RCC 7860 (cell line): ENCODE data around the gene GPR32.
"Not testable (repeated sequence)": the region's sequence is repeated elsewhere in the genome, so short reads cannot be mapped to it uniquely, and the experiment has no call there.

Source experiments
- DNase-seq: peaks from one replicate; pipeline ENCODE4 v3.0.0-alpha.2; 2015; ENCODE audit warnings: low spot score
- FAIRE-seq: peaks from 2 replicates; lab custom pipeline; 2012; peaks lifted over from hg19 to GRCh38; lab: Jason Lieb, UNC

Gene GPR32

GRCh38 chr19:50747141-50747540 is 23.1 kb upstream of the GPR32 start:
- not testable (repeated sequence) for DNase-seq, FAIRE-seq

DNA sequence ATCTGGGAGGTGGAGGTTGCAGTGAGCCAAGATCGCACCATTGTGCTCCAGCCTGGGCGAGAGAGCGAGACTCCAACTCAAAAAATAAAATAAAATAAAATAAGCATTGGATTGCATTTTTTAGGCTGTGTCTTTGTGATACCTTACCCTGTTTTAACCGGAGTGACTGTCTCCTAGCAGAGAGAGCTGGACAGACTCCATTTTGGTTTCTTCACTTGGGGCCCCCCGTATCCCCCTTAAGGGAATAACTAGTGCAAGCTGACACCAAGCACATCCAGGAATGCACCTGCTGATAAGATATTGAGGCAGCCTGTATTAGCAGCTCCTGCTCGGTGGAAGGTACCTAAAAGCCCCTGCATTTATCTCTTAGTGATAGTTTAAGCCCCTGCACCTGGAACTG is 20.8 kb upstream of the GPR32 start:
- DNase-seq: no peak
- no peak for FAIRE-seq

- no peak for DNase-seq
These were observed 20.3 kb upstream of the GPR32 start for GRCh38 chr19:50750010-50750409.

DNA sequence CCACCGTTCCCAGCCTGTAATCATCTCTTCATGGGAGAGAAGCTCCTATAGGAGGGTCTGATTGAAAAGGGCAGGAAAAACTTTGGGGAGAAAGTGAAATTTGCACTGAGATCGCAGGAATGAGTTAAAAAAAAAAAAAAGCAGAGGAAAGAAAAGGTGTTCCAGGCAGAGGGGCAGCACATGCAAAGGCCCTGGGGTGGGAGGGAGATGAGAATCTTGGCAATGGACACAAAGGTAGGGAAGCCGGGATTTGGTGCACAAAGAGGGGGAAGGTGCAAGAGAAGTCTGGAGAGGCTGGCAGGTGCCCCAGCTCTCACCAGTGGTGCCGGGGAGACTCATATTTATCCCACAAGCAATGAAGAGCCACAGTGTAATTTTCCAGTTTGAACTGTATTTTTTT is 16.4 kb upstream of the GPR32 start:
- DNase-seq (no peak), FAIRE-seq (no peak)

More at GRCh38 chr19:50750010-50750409, 20.3 kb upstream of the GPR32 start:
- FAIRE-seq: no peak

- DNase-seq, FAIRE-seq: not testable (repeated sequence)
These were observed 14.0 kb upstream of the GPR32 start for GRCh38 chr19:50756244-50756643.

DNA sequence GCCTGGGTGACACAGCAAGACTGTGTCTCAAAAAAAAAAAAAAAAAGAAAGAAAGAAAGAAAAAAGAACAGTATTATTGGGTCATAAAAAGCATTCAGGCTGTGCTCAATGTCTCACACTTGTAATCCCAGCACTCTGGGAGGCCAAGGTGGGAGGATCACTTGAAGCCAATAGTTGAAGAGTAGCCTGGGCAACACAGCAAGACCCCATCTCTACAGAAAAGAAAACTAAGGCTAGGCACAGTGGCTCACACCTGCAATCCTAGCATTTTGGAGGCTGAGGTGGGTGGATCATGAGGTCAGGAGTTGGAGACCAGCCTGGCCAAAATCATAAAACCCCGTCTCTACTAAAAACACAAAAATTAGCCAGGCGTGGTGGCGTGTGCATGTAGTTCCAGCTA is 12.6 kb upstream of the GPR32 start:
- DNase-seq, FAIRE-seq: not testable (repeated sequence)

DNA sequence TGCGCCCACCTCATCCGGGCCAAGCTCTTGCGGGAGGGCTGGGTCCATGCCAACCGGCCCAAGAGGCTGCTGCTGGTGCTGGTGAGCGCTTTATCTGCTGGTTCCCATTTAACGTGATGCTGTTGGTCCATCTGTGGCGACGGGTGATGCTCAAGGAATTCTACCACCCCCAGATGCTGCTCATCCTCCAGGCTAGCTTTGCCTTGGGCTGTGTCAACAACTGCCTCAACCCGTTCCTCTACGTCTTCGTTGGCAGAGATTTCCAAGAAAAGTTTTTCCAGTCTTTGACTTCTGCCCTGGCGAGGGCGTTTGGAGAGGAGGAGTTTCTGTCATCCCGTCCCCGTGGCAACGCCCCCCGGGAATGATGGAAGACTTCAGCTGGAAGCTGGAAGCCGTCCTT is 11.2 kb upstream of the GPR32 start:
- DNase-seq, FAIRE-seq: not testable (repeated sequence)

GRCh38 chr19:50759886-50760285 is 10.4 kb upstream of the GPR32 start:
- FAIRE-seq: no peak
- no peak for DNase-seq

DNA sequence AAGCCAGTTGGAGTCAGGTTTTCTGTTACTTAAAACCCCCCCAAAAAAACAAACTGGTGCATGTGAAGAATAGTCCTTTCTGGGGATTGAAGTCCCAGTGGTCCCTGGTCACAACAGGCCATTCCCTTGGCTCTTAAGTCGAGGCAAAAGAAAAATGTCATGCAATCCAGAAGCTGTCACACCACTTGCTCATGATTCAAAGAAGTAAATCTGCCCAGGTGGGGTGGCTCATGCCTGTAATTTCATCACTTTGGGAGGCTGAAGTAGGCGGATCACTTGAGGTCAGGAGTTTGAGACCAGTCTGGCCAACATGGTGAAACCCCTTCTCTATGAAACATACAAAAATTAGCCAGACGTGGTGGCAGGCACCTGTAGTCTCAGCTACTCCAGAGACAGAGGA is 8.8 kb upstream of the GPR32 start:
- not testable (repeated sequence) for FAIRE-seq, DNase-seq

DNA sequence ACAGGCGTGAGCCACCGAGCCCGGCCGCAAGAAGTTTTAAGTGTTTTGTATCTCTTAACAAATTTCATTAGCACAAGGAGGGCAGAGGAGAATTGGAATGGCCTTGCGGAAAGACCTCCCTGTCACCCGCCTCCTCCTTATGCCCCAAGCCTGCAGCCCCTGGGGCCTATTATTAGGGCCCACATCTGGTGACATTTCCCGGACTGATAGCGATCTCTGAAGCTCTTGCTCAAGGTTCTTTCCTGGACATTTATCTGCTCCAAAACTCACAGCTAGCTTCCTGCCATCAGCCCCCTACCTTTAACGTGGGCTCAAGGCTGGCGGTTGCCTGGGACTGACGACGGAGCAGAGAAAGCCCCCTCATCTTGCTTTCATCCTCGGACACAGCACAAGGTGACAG is 6.7 kb upstream of the GPR32 start:
- FAIRE-seq, DNase-seq: not testable (repeated sequence)

DNA sequence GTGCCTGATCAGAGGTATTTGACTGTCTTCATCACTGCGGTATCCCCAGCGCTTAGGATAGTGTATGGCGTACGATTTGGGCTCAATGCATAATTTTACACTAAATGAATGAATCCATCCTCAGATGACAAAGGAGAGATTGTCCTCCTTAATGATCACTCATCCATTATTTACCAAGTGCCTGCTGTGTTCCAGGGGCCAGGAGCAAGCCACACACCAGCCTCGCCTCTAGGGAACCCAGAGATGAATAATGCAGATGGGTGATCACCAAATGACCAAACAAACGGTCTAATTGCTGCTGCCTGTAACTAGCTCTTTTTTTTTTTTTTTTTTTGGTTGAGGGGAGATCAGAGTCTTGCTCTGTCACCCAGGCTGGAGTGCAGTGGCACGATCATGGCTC is 5.9 kb upstream of the GPR32 start:
- no peak for FAIRE-seq
- DNase-seq: no peak

DNA sequence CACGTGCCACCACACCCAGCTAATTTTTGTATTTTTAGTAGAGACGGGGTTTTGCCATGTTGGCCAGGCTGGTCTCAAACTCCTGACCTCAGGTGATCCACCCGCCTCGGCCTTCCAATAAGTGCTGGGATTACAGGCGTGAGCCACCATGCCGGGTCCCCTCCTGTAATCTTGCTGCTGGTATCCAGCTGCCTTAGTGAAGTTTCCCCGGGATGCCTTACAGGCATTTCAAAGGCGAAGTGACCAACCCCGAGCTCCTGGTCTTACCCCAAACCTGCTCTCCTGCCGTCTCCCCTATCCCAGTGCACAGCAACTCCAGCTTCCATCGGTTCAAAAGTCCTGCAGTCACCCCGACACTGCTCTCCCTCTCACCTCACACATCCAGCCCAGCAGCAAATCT is 3.5 kb upstream of the GPR32 start:
- DNase-seq, FAIRE-seq: not testable (repeated sequence)

- not testable (repeated sequence) for FAIRE-seq
- peak; percentile 10 for DNase-seq
These were observed 3.0 kb upstream of the GPR32 start for GRCh38 chr19:50767263-50767662.

GRCh38 chr19:50768277-50768676 is 2.0 kb upstream of the GPR32 start:
- FAIRE-seq (no peak), DNase-seq (no peak)

DNA sequence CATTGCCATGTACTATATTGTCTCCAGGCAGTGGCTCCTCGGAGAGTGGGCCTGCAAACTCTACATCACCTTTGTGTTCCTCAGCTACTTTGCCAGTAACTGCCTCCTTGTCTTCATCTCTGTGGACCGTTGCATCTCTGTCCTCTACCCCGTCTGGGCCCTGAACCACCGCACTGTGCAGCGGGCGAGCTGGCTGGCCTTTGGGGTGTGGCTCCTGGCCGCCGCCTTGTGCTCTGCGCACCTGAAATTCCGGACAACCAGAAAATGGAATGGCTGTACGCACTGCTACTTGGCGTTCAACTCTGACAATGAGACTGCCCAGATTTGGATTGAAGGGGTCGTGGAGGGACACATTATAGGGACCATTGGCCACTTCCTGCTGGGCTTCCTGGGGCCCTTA is 624 bp downstream of the GPR32 start:
- DNase-seq (no peak), FAIRE-seq (no peak)

DNA sequence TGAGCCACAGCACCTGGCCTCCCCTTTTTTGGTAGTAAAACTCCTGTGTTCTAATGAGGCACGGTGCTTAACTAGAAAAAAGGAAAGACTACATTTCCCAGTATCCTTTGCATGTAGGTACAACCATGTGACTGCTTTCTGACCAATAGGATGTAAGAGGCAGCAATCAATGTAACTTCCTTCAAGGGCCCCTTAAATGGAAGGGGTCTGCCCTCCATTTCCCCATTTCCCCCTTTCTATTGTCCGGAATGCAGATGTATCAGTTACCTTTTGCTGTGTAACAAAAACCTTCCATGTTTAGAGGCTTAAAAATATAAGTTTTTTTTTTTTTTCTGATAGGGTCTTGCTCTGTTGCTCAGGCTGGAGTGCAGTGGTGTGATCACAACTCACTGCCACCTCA is 2.2 kb downstream of the GPR32 start:
- no peak for DNase-seq
- no peak for FAIRE-seq

GRCh38 chr19:50772912-50773311 is 2.6 kb downstream of the GPR32 start:
- not testable (repeated sequence) for DNase-seq, FAIRE-seq

DNA sequence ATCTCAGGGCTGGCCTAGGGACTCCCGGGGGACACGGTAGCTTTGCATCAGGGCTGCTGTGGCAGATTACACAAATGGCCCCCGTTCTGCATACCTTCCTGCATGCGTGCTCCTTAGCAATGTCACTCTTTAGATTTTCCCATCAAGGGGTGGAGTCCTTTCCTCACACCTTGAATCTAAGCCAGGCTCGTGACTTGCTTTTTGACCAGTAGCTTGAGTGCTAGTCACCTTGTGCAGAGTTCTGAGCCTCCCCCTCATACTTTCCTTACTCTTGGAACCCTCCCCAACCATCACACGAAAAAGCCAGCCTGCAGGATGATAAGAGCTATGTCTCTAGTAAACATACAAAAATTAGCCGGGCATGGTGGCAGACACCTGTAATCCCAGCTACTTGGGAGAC is 3.2 kb downstream of the GPR32 start:
- not testable (repeated sequence) for DNase-seq, FAIRE-seq

- FAIRE-seq: no peak
- DNase-seq: no peak
These were observed 5.9 kb downstream of the GPR32 start for GRCh38 chr19:50776131-50776530.

GRCh38 chr19:50777261-50777660 is 7.0 kb downstream of the GPR32 start:
- FAIRE-seq (no peak), DNase-seq (no peak)

DNA sequence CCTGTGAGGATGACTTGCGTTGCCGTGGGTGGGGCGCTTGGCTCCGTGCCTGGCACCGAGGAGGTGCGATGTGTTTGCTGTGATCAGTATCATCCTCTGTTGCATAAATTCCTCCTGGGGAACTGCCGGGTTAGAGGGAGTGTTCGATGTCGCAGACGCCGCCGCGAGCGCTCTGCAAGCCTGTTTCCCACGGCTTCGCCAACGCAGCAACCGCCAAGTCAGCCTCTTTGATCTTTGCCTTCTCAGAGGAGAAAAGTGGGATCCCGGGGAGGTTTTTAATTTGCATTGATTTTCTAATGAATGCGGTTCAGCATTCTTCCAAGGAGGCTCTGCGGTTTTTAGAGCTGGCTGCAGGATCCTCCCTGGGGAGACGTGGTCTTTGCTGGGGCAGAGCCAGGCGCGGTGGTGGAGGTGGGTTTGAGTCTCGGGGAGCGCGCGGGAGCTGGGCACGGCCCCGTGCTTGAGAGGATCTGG is 7.6 kb downstream of the GPR32 start:
- DNase-seq (no peak), FAIRE-seq (no peak)

DNA sequence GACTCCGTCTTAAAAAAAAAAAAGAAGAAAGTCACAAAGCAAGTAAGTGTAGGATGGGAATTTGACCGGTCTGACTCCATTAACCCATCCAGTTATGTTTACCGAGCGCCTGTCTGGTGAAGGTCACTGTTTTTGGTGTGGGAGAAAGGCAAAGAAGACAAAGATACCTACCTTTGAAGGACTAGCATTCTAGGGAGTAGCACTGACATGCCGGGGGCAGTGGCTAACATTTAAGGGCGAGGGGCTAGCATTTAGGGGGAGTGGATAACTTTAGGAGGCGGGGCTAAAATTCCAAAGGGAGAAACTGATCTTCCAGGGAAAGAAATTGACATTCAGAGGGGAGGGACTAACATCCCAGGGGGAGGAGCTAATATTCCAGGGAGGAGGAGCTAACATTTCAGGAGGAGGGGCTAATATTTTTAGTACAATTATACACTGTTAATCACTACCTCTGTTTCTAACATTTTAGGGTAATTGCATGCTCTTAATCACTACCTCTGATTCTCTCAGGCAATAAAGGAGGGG is 8.7 kb downstream of the GPR32 start:
- DNase-seq: no peak
- FAIRE-seq: no peak
